ENCODE results near the gene SAYSD1.

GRCh38 chr6:39154705-39155104 is 39.7 kb upstream of the SAYSD1 start:
- no peak for TF ChIP-seq CTCF (IDR thresholded peaks at IDR 0.05)
- no peak for TF ChIP-seq POLR2A (IDR thresholded peaks at IDR 0.05; ENCODE audit: low read depth)
- no peak for TF ChIP-seq EP300 (IDR thresholded peaks at IDR 0.05)

Measured in esophagus muscularis mucosa (tissue), 4 donors.